ENCODE data around the gene SGCD. TPM values are rescaled to one million over a fixed set of nuclear protein-coding genes. Genes with fewer than 3 reads are reported as not detected.
"Not testable (repeated sequence)": the region's sequence is repeated elsewhere in the genome, so short reads cannot be mapped to it uniquely, and the experiment has no call there.

The SGCD gene
- total RNA-seq, 1 experiment from 2014 or later, result not detected

GRCh38 chr5:156597276-156597675 lies 270.3 kb downstream of the SGCD start:
- H3K9me3 ChIP-seq (ENCODE audit: control insufficient read depth in 1 of 2, insufficient read depth in 1 of 2, low read depth in 1 of 2, low read length in 2 of 2), result peaks cover 0 to 3% of the 10 kb centered on the region in 2 experiments; a peak in 1 of 4 replicates
- H3K27ac ChIP-seq (ENCODE audit: low read depth, low read length), result no peak overlapping the region
- H3K9ac ChIP-seq (ENCODE audit: low read length), result no peak overlapping the region
- no peak overlapping the region for H2AFZ ChIP-seq (ENCODE audit: low read depth, low read length, poor library complexity, severe bottlenecking)
- intact Hi-C loops (cut with micrococcal nuclease), result no loop called here
- H3K4me3 ChIP-seq (replicated peaks in 1 of 2; ENCODE audit: low read depth in 1 of 2, low read length in 2 of 2), result no peak overlapping the region
- ATAC-seq, result no peak
- no peak for DNase-seq (ENCODE audit: low read depth, low spot score)
- no peaks in the 10 kb centered on the region for H3K9me2 ChIP-seq (ENCODE audit: insufficient read depth)
- RAD21 ChIA-PET (ENCODE audit: low non-redundant PET in 1 of 2, low total read pairs in 2 of 2, uncharacterized antibody in 2 of 2, unreplicated experiment in 2 of 2), result no interaction called here
- H3K36me3 ChIP-seq (ENCODE audit: control insufficient read depth in 1 of 2, insufficient read depth in 2 of 2, low read length in 2 of 2), result no peaks in the 10 kb centered on the region
- H3K4me1 ChIP-seq (ENCODE audit: control insufficient read depth in 1 of 2, insufficient read depth in 2 of 2, low read length in 2 of 2), result no peaks in the 10 kb centered on the region
- no peaks in the 10 kb centered on the region for H3K79me2 ChIP-seq (ENCODE audit: insufficient read depth, low read length)
- CTCF ChIA-PET, result no interaction called here
- H3K4me2 ChIP-seq (ENCODE audit: low read length), result no peak overlapping the region
- POLR2A ChIA-PET, result no interaction called here
- no peaks in the 10 kb centered on the region for H4K20me1 ChIP-seq (ENCODE audit: insufficient read depth)
- no TSS peak for BruUV-seq (replicated peaks)
- H3K27me3 ChIP-seq (ENCODE audit: insufficient read depth, low read length), result no peaks in the 10 kb centered on the region
- TF ChIP-seq ZBTB33 (IDR thresholded peaks at IDR 0.05; ENCODE audit: extremely low read depth, insufficient replicate concordance, low read length) (no peak), ATF3 (IDR thresholded peaks at IDR 0.05) (no peak), ELF1 (IDR thresholded peaks at IDR 0.05; ENCODE audit: borderline replicate concordance, low read depth) (no peak), SP1 (IDR thresholded peaks at IDR 0.05; ENCODE audit: low read depth) (no peak)

GRCh38 chr5:156598964-156599363 lies 272.0 kb downstream of the SGCD start:
- ChIA-PET RAD21 (ENCODE audit: low non-redundant PET in 1 of 2, low total read pairs in 2 of 2, uncharacterized antibody in 2 of 2, unreplicated experiment in 2 of 2) (no interaction called here), CTCF (no interaction called here)
- H3K9me2 ChIP-seq (ENCODE audit: insufficient read depth), result no peaks in the 10 kb centered on the region

GRCh38 chr5:156610582-156610981 lies 283.6 kb downstream of the SGCD start:
- H2AFZ ChIP-seq (ENCODE audit: low read depth, low read length, poor library complexity, severe bottlenecking); POLR2A ChIA-PET; H3K79me2 ChIP-seq (ENCODE audit: insufficient read depth, low read length); H3K4me1 ChIP-seq (ENCODE audit: control insufficient read depth in 1 of 2, insufficient read depth in 2 of 2, low read length in 2 of 2); intact Hi-C loops (cut with micrococcal nuclease); H3K27me3 ChIP-seq (ENCODE audit: insufficient read depth, low read length); H3K4me2 ChIP-seq (ENCODE audit: low read length); H3K27ac ChIP-seq (ENCODE audit: low read depth, low read length); H3K9ac ChIP-seq (ENCODE audit: low read length); RAD21 ChIA-PET (ENCODE audit: low non-redundant PET in 1 of 2, low total read pairs in 2 of 2, uncharacterized antibody in 2 of 2, unreplicated experiment in 2 of 2); H3K36me3 ChIP-seq (ENCODE audit: control insufficient read depth in 1 of 2, insufficient read depth in 2 of 2, low read length in 2 of 2); ATAC-seq; H4K20me1 ChIP-seq (ENCODE audit: insufficient read depth); BruUV-seq (replicated peaks); H3K4me3 ChIP-seq (replicated peaks in 1 of 2; ENCODE audit: low read depth in 1 of 2, low read length in 2 of 2); DNase-seq (ENCODE audit: low read depth, low spot score); CTCF ChIA-PET; H3K9me3 ChIP-seq (ENCODE audit: control insufficient read depth in 1 of 2, insufficient read depth in 1 of 2, low read depth in 1 of 2, low read length in 2 of 2); H3K9me2 ChIP-seq (ENCODE audit: insufficient read depth): not testable (repeated sequence)

More at GRCh38 chr5:156598964-156599363, 272.0 kb downstream of the SGCD start:
- Histone ChIP-seq H3K4me1 (ENCODE audit: control insufficient read depth in 1 of 2, insufficient read depth in 2 of 2, low read length in 2 of 2) (no peaks in the 10 kb centered on the region), H4K20me1 (ENCODE audit: insufficient read depth) (no peaks in the 10 kb centered on the region), H3K4me3 (replicated peaks in 1 of 2; ENCODE audit: low read depth in 1 of 2, low read length in 2 of 2) (no peak overlapping the region), H3K9me3 (ENCODE audit: control insufficient read depth in 1 of 2, insufficient read depth in 1 of 2, low read depth in 1 of 2, low read length in 2 of 2) (peaks cover 0 to 8% of the 10 kb centered on the region in 2 experiments; a peak in 1 of 4 replicates), H2AFZ (ENCODE audit: low read depth, low read length, poor library complexity, severe bottlenecking) (no peak overlapping the region), H3K79me2 (ENCODE audit: insufficient read depth, low read length) (no peaks in the 10 kb centered on the region), H3K36me3 (ENCODE audit: control insufficient read depth in 1 of 2, insufficient read depth in 2 of 2, low read length in 2 of 2) (no peaks in the 10 kb centered on the region), H3K27ac (ENCODE audit: low read depth, low read length) (no peak overlapping the region), H3K27me3 (ENCODE audit: insufficient read depth, low read length) (no peaks in the 10 kb centered on the region), H3K9ac (ENCODE audit: low read length) (no peak overlapping the region), H3K4me2 (ENCODE audit: low read length) (no peak overlapping the region)
- intact Hi-C loops (cut with micrococcal nuclease), result no loop called here
- TF ChIP-seq POLR2AphosphoS5 (IDR thresholded peaks at IDR 0.05; ENCODE audit: low read depth, low read length) (no peak), ELF1 (IDR thresholded peaks at IDR 0.05; ENCODE audit: borderline replicate concordance, low read depth) (no peak), SRF (IDR thresholded peaks at IDR 0.05; ENCODE audit: low read depth) (no peak)
- no TSS peak for BruUV-seq (replicated peaks)
- ATAC-seq, result no peak
- POLR2A ChIA-PET, result no interaction called here
- no peak for DNase-seq (ENCODE audit: low read depth, low spot score)

Measured in HCT116 (cell line).